ENCODE results near the gene GKN2.

The GKN2 gene

DNA sequence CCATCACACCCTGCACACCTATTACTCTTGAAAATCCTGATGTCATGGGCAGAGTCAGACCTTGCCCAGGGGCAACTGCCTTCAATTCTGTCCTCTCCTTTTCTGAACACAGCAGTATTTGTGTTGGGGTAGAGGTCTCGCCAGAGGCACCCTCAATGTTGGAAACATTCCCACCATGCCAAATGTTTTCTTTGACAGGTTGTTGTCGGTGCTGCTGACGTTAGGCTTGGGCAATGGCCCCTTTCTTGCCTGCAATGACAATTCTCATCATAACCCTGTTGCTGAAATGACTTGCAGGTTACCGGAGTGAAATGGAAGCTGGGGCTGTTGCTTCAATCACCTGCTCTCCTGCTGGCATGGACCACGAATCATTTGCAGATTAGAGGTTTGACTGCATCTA is 39.6 kb upstream of the GKN2 start:
- TF ChIP-seq SNAI2 (CRISPR knock-in tag; IDR thresholded peaks at IDR 0.05) (no peak), TOX (CRISPR knock-in tag; IDR thresholded peaks at IDR 0.05; ENCODE audit: borderline replicate concordance) (no peak), ZNF565 (CRISPR knock-in tag; conservative IDR thresholded peaks at IDR 0.05; ENCODE audit: low read depth) (no peak), ZNF8 (CRISPR knock-in tag; IDR thresholded peaks at IDR 0.05) (no peak)
- no peak for ATAC-seq

DNA sequence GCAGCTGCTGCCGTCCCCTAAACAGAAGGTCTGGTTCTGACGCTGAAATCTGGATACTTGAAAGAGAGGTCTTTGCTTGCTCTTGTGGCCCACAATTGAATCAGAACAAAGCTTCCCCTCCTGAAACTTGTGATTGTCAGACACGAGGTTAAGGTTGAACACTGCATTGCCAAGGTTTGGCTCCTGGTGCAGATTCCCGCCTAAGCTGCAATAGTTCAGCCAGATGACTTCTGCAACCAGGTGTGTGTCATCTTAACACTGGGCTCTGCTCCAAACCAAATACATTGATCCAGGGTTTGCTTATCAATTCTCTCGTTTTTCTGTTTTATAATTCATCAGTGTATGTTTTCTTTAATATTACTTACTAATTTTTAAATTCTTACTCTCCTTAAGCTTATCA is 36.3 kb upstream of the GKN2 start:
- TF ChIP-seq ZNF8 (CRISPR knock-in tag; IDR thresholded peaks at IDR 0.05) (no peak), ESRRG (CRISPR knock-in tag; IDR thresholded peaks at IDR 0.05) (no peak), CSDC2 (CRISPR knock-in tag; IDR thresholded peaks at IDR 0.05) (no peak), SNAI2 (CRISPR knock-in tag; IDR thresholded peaks at IDR 0.05) (no peak), PPARA (CRISPR knock-in tag; IDR thresholded peaks at IDR 0.05; ENCODE audit: borderline replicate concordance) (no peak), ISL1 (CRISPR knock-in tag; IDR thresholded peaks at IDR 0.05) (no peak), ZFP30 (CRISPR knock-in tag; IDR thresholded peaks at IDR 0.05) (no peak), ZC3H10 (CRISPR knock-in tag; IDR thresholded peaks at IDR 0.05) (no peak), ZNF70 (CRISPR knock-in tag; IDR thresholded peaks at IDR 0.05) (no peak), RARB (CRISPR knock-in tag; IDR thresholded peaks at IDR 0.05) (no peak)
- TF ChIP-seq, protein P1, sequence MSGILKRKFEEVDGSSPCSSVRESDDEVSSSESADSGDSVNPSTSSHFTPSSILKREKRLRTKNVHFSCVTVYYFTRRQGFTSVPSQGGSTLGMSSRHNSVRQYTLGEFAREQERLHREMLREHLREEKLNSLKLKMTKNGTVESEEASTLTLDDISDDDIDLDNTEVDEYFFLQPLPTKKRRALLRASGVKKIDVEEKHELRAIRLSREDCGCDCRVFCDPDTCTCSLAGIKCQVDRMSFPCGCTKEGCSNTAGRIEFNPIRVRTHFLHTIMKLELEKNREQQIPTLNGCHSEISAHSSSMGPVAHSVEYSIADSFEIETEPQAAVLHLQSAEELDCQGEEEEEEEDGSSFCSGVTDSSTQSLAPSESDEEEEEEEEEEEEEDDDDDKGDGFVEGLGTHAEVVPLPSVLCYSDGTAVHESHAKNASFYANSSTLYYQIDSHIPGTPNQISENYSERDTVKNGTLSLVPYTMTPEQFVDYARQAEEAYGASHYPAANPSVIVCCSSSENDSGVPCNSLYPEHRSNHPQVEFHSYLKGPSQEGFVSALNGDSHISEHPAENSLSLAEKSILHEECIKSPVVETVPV (CRISPR knock-in tag; IDR thresholded peaks at IDR 0.05) = no peak
- TF ChIP-seq, protein P2, sequence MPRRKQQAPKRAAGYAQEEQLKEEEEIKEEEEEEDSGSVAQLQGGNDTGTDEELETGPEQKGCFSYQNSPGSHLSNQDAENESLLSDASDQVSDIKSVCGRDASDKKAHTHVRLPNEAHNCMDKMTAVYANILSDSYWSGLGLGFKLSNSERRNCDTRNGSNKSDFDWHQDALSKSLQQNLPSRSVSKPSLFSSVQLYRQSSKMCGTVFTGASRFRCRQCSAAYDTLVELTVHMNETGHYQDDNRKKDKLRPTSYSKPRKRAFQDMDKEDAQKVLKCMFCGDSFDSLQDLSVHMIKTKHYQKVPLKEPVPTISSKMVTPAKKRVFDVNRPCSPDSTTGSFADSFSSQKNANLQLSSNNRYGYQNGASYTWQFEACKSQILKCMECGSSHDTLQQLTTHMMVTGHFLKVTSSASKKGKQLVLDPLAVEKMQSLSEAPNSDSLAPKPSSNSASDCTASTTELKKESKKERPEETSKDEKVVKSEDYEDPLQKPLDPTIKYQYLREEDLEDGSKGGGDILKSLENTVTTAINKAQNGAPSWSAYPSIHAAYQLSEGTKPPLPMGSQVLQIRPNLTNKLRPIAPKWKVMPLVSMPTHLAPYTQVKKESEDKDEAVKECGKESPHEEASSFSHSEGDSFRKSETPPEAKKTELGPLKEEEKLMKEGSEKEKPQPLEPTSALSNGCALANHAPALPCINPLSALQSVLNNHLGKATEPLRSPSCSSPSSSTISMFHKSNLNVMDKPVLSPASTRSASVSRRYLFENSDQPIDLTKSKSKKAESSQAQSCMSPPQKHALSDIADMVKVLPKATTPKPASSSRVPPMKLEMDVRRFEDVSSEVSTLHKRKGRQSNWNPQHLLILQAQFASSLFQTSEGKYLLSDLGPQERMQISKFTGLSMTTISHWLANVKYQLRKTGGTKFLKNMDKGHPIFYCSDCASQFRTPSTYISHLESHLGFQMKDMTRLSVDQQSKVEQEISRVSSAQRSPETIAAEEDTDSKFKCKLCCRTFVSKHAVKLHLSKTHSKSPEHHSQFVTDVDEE (CRISPR knock-in tag; IDR thresholded peaks at IDR 0.05) = no peak
- TF ChIP-seq, protein P3, sequence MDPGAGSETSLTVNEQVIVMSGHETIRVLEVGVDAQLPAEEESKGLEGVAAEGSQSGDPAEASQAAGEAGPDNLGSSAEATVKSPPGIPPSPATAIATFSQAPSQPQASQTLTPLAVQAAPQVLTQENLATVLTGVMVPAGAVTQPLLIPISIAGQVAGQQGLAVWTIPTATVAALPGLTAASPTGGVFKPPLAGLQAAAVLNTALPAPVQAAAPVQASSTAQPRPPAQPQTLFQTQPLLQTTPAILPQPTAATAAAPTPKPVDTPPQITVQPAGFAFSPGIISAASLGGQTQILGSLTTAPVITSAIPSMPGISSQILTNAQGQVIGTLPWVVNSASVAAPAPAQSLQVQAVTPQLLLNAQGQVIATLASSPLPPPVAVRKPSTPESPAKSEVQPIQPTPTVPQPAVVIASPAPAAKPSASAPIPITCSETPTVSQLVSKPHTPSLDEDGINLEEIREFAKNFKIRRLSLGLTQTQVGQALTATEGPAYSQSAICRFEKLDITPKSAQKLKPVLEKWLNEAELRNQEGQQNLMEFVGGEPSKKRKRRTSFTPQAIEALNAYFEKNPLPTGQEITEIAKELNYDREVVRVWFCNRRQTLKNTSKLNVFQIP (CRISPR knock-in tag; IDR thresholded peaks at IDR 0.05; ENCODE audit: borderline replicate concordance, low read depth) = no peak
- TF ChIP-seq, protein P4, sequence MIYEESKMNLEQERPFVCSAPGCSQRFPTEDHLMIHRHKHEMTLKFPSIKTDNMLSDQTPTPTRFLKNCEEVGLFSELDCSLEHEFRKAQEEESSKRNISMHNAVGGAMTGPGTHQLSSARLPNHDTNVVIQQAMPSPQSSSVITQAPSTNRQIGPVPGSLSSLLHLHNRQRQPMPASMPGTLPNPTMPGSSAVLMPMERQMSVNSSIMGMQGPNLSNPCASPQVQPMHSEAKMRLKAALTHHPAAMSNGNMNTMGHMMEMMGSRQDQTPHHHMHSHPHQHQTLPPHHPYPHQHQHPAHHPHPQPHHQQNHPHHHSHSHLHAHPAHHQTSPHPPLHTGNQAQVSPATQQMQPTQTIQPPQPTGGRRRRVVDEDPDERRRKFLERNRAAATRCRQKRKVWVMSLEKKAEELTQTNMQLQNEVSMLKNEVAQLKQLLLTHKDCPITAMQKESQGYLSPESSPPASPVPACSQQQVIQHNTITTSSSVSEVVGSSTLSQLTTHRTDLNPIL (CRISPR knock-in tag; IDR thresholded peaks at IDR 0.05; ENCODE audit: low read depth) = no peak
- no peak for ATAC-seq

DNA sequence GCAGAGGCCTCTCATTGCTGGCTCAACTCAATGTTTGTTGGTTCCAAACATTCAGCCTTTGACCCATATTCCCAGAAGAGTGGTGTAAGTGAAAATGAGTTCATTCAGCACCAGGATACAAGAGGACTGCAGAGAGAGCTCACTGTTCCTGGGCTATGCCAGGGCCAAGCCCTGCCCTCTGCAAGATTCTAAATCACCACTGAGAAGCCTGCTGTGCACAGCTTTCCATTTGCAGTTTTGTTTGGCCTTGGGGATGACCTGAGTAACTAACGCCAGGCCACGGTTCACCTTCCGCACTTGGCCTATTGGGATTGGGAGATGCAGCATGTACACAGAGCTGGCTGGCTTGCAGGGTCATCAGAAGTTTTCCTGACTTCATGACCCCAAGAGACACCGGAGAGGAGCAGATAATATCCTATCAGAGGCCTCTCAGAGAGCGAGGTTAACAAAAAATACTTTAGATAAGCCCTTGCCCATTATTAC is 34.4 kb upstream of the GKN2 start:
- ATAC-seq = no peak
- TF ChIP-seq, protein P4 (CRISPR knock-in tag; IDR thresholded peaks at IDR 0.05; ENCODE audit: low read depth) = no peak
- TF ChIP-seq BACH2 (CRISPR knock-in tag; IDR thresholded peaks at IDR 0.05; ENCODE audit: borderline replicate concordance) = no peak
- no peak for TF ChIP-seq ESRRG (CRISPR knock-in tag; IDR thresholded peaks at IDR 0.05)
- no peak for TF ChIP-seq OSR1 (CRISPR knock-in tag; IDR thresholded peaks at IDR 0.05)
- TF ChIP-seq TOX (CRISPR knock-in tag; IDR thresholded peaks at IDR 0.05; ENCODE audit: borderline replicate concordance) = no peak
- TF ChIP-seq CSDC2 (CRISPR knock-in tag; IDR thresholded peaks at IDR 0.05) = no peak
- TF ChIP-seq, protein P3 (CRISPR knock-in tag; IDR thresholded peaks at IDR 0.05; ENCODE audit: borderline replicate concordance, low read depth) = no peak
- no peak for TF ChIP-seq ZFP30 (CRISPR knock-in tag; IDR thresholded peaks at IDR 0.05)
- no peak for TF ChIP-seq ZNF565 (CRISPR knock-in tag; conservative IDR thresholded peaks at IDR 0.05; ENCODE audit: low read depth)
- TF ChIP-seq, protein P5, sequence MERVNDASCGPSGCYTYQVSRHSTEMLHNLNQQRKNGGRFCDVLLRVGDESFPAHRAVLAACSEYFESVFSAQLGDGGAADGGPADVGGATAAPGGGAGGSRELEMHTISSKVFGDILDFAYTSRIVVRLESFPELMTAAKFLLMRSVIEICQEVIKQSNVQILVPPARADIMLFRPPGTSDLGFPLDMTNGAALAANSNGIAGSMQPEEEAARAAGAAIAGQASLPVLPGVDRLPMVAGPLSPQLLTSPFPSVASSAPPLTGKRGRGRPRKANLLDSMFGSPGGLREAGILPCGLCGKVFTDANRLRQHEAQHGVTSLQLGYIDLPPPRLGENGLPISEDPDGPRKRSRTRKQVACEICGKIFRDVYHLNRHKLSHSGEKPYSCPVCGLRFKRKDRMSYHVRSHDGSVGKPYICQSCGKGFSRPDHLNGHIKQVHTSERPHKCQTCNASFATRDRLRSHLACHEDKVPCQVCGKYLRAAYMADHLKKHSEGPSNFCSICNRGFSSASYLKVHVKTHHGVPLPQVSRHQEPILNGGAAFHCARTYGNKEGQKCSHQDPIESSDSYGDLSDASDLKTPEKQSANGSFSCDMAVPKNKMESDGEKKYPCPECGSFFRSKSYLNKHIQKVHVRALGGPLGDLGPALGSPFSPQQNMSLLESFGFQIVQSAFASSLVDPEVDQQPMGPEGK (CRISPR knock-in tag; IDR thresholded peaks at IDR 0.05; ENCODE audit: borderline replicate concordance) = no peak
- TF ChIP-seq RARB (CRISPR knock-in tag; IDR thresholded peaks at IDR 0.05) = no peak

Data from SK-N-SH treated with all-trans-retinoic acid at 6 μM for 48 hours (cell line).